GM19438 (cell line): ENCODE results near the gene SUPT16H.

Source experiments
- ATAC-seq: cut with Tn5 transposase; IDR thresholded peaks from one replicate; pipeline ENCODE4 v1.9.1; 2021; ENCODE audit warnings: low read depth; ENCODE audit not compliant: unreplicated experiment

Gene SUPT16H

DNA sequence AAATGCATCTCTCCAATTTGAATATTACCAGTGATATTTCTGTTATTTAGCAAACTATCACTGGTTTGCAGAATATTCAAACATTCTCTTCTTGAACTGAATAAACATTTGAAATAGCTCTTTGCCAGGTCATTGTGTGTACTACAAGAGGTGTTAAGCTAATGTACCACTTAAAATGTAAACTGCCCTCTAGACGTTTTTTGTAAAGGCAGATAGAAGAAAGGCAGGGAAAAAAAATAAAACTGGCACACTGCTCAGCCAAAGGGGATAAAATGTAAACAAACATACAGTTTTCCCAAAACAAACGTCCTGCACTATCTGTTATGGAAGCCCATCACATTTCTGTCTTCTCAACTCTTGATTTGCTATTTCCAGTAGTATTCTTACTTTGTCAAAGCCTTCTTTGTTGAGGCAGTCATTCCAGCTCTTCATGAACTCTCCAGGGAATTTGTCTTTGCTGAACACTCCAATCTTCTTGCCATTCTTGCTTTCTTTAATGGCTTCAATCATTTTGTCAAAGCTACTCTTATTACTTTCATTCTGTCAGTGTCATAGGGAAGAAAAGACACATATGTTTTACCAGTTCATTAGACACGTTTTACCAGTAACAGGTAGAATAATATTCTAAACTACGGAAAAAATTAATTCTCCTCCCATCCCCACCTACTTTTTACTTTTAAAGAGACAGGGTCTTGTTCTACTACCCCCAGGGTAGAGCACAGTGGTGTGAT, 13.7 kb downstream of the SUPT16H start:
- no peak for ATAC-seq

DNA sequence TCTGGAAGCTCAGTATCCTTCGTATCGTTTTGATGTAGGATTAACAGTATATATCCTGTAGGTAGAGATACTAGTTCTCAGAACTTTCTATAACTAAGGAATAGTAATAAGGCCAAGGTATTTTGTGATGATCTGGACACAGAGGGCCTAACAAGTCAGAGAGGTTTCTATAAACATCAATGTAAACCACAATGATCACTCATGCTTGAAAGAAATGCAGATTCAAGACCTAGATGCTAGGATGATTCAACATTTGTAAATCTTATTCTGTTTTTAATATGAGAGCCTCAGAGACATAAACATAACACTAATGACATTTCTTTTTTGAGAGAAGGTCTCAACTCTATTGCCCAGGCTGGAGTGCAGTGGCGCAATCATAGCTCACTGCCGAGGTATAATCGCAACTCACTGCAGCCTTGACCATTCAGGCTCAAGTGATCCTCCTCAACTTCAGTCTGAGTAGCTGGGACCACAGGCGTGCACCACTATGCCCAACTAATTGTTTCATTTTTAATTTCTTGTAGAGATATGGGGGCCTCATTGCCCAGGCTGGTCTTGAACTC, 16.2 kb downstream of the SUPT16H start:
- ATAC-seq, result no peak

DNA sequence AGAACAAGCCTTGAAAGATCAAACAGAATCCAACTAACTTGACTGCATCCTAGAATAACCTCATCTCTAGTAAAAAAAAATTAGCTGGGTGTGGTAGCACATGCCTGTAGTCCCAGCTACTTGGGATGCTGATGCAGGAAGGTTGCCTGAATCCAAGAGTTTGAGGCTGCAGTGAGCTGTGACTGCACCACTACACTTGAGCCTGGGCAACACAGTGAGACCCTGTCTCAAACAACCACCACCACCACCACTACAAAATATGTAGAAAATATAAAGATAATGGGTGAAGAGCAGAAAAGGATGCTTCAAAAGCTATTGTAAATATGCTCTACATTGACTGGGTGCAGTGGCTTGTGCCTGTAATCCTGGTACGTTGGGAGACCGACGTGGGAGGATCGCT, 27.3 kb downstream of the SUPT16H start:
- no peak for ATAC-seq

DNA sequence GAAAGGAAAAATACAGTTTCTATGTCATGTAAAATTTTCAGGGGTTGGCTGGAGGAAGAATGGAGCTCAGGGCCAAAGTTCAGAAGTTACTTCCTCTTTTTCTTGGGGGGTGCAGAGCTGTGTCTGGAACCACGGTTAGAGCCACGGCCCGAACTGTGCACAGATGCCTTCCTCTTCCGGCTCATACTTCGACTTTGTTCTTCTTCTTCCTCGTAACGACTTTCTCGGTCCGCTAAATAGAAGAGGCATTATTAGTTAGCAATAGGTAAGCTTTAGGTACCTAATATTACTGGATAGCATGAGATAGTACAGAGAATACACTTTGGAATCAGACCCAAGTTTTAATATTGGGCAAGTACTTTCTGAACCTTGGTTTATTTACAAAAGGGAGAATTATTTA, 31.2 kb downstream of the SUPT16H start:
- no peak for ATAC-seq

DNA sequence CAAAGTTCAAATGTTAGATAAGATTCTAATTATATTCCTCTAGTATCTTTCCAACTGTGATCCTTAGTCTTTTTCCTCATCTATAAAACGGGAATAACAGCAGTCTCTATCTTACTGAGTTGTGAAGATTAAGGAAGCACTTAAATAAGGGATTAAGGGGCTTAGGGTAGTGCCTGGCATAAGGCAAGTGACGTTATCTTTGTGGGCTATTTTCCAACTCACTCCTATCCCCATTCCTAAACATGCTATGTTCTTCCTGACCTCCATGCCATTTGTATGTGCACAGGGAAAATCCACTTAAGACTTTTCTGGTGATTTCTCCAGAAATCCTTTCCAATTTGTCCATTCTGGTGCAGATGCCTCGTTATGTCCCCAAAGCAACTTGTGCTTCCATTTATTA, 33.3 kb downstream of the SUPT16H start:
- ATAC-seq, result no peak

DNA sequence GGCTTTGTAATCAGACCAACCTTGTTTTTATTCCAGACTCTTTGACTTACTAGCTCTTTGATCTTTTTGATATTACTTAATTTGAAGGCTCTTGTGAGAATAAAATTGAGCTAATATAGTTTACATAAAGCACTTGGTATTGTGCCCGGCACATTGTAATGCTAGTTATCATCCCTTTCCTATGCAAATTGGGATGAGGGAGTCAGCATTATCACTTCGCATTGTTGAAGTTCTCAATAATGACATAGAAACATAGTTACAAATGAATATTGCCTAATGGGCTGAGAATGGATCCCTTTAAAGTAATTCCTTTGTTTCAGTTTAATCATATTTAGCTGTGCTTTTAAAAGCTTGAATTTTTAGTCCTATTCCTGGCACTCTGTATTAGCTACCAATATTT, 36.6 kb downstream of the SUPT16H start:
- ATAC-seq, result no peak

DNA sequence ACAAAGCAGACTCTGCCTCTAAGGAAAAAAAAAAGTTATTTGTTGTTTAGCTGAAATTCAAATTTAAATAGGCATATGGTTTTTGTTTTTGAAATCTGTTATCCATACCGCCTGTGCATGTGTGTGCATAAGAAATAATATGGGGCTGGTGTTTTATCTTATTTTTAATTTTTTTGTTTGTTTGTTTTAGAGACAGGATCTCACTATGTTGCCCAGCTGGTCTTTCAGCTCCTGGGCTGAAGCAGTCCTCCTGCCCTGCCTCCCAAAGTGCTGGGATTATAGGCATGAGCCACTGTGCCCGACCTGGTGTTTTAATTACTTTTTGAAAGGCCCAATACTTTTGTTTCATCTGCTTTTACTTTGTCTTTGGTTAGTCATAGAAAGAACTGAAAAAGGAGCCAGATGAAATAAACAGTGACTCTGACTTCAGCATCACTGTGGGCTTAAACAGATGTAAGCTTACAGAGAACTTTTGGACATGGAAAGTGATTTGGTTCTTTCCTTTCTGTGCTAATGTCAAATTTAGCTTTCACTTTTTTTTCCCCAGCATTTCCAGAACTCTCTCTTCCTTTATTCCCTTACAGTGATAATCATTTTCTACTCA, 37.2 kb downstream of the SUPT16H start:
- no peak for ATAC-seq

DNA sequence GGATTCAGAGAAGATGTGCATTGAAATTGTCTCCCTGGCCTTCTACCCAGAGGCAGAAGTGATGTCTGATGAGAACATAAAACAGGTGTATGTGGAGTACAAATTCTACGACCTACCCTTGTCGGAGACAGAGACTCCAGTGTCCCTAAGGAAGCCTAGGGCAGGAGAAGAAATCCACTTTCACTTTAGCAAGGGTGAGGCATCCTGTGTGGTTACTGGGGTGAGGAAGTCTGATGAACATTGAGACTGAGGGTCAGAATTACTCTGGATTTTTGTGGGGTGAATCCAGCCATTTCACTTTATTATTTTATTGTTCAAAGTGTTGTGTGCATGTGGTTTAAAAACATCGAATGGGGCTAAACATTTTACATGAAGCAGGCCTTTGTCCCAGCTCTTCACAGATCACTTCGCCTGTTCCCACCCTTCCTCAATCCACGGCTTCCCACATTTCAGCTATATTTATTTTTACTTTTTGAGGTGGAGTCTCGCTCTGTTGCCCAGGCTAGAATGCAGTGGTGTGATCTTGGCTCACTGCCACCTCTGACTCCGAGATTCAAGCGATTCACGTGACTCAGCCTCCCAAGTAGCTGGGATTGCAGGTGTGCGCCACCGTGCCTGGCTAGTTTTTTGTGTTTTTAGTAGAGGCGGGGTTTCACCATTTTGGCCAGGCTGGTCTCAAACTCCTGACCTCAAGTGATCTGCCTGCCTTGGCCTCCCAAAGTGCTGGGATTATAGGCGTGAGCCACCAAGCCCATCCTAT, 40.6 kb downstream of the SUPT16H start:
- ATAC-seq, result no peak

DNA sequence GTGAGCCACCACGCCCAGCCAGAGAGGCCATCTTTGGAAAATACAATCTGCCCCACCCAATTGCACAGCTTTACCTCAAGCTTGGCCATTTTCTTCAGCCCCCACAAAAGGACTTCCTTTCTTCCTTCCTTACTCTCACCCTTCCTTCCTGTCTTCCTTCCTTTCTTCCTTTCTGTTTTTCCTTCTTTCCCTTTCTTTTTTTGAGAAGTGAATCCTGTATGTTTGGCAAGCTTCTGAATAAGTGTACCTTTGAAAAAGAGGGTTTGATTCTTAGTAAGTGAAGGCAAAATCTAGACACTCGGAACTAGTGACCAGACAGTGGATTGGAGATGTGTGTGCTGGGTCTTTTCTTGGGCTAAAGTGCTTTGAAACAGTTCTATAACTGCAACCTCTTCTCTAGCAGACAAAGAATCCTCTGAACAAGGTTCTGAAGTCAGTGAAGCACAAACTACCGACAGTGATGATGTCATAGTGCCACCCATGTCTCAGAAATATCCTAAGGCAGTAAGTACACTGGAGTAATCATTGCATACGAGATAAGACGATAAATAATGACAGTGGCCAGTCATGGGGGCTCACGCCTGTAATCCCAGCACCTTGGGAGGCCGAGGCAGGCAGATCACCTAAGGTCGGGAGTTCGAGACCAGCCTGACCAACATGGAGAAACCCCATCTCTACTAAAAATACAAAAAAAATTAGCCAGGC, 49.5 kb downstream of the SUPT16H start:
- no peak for ATAC-seq

DNA sequence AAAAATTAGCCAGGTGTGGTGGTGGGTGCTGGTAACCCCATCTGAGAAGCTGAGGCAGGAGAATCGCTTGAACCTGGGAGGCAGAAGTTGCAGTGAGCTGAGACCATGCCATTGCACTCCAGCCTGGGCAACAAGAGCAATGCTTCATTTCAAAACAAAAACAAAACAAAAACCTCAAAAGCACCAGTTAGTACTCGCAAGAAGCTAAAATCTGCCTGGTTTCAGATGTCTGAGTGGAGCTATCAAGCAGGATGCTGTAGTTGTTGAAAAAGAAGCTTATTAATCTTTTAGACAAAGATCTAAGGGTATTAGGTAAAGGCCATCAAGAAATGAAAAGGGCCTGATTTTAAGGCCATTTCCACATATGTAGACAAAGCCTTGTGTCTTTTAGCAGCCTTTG, 50.9 kb downstream of the SUPT16H start:
- ATAC-seq, result no peak

DNA sequence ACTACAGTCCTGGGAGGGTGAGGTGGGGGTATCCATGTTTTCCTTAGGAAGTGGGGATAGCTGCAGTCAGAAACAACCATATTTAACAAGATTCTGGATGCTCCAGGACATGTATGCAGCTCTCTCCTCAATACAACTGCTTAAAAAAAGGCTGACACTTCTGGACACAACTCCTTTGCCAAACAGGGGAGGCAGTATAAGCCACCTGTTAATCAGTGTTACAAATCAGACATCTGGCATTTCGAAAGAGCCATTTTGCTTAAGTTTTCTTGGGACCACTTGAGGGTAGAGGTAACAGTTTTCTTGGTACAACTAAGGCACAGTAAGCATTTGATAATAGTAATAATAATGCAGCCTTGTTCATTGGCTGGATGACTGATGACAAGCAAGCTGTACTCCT, 56.8 kb downstream of the SUPT16H start:
- no peak for ATAC-seq

DNA sequence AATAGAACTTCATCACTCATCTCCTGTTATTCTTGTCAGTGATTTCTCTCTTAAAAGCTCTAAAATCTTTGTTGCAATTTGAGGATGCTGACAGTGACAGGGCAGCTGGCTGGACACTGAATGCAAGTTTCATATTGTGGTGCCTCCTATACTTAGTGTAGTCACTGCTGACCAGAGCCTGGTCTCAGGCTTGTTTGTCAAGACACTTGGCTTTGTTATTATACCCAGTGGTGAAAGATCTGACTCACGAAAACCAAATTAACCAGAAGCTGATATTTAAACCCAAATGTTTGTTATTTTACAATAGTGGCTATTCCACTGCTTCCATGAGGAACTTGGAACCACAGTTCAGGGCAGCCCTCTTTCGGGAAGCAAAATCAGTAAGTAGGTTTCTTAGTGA, 61.1 kb downstream of the SUPT16H start:
- ATAC-seq, result no peak

DNA sequence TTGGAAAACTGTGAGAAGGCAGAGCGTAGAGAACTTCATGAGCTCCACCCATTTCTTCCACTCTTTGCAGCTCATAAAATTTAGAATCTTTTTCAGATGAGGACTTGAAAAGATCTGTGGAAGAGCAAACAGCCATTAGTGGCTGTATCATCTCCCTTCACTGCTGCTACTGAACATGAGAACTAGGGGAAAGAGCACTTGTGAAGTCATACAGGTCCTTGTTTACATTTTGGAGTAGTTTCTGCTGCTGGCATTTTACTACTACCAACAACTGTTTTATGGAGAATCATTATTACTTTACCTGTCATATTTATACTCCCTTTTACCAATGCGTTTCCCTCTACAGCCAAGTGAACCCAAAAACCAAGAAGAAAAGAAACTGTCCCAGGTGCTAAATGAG, 62.9 kb downstream of the SUPT16H start:
- ATAC-seq, result no peak

DNA sequence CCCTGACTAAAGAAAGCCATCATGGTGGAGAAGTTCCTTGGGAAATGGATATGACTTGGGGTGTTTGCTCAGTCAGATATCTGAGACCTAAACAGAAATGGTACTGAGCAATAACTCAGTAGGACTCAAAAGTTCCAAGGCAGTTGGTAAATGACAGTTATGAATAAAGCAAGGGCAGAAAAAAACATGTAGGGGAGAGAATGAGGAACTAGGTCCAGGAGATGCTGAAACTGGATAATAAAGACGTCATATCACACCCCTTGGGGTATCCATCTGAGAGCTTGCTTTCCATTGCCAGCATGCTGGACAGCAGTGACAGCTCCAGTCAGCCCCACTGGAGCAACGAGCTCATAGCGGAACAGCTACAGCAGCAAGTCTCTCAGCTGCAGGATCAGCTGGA, 66.4 kb downstream of the SUPT16H start:
- ATAC-seq, result no peak

DNA sequence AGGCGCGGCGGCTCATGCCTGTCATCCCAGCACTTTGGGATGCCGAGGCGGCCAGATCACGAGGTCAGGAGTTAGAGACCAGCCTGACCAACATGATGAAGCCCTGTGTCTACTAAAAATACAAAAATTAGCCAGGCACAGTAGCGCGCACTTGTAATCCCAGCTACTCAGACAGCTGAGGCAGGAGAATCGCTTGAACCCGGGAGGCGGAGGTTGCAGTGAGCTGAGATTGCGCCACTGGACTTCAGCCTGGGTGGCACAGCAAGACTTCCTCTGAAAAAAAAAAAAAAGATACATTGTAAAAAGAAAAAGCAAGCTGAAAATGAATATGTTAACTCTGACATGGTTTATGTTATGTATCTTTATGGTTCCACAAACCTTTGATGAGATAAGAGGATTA, 70.3 kb downstream of the SUPT16H start:
- ATAC-seq, result no peak

DNA sequence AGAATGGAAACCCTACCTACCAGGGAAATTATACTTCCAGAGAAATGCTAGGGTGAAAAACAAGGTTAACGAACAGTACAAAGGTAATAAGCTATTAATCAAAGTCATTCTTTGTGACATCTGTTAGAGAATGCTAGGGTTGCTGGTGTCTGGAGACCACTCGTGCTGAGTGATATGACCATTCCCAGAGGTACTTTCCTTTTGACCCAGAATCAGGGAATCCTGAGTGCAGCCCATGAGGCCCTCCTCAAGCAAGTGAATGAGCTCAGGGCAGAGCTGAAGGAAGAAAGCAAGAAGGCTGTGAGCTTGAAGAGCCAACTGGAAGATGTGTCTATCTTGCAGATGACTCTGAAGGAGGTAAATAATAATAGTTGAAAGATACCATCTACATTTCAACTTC, 72.2 kb downstream of the SUPT16H start:
- no peak for ATAC-seq

DNA sequence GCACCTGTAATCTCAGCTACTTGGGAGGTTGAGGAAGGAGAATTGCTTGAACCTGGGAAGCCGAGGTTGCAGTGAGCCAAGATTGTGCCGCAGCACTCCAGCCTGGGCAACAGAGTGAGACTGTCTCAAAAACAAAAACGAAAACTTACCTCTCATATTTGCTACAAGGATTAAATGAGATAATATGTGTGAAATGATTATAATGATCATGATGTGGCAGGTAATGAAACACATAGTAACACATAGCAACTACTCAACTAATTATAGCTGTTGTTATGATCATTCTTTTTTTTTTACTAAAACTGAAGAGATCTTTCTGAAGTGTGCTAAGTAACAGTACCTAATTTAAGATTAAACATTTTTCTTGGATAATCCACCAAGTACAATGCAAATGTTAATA, 73.9 kb downstream of the SUPT16H start:
- ATAC-seq, result no peak

DNA sequence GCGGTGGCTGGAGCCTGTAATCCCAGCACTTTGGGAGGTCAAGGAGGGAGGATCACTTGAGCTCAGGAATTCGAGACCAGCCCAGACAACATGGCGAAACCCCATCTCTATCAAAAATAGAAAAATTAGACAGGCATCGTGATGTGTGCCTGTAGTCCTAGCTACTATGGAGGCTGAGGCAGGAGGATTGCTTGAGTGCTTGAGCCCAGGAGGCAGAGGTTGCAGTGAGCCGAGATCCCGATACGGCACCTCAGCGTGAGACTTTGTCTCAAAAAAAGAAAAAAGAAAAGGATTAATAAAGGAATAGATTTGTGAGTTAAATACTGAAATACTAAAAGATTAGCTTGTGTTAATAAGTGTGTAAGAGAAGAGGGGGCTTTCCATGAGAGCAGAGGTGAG, 74.6 kb downstream of the SUPT16H start:
- ATAC-seq, result no peak

DNA sequence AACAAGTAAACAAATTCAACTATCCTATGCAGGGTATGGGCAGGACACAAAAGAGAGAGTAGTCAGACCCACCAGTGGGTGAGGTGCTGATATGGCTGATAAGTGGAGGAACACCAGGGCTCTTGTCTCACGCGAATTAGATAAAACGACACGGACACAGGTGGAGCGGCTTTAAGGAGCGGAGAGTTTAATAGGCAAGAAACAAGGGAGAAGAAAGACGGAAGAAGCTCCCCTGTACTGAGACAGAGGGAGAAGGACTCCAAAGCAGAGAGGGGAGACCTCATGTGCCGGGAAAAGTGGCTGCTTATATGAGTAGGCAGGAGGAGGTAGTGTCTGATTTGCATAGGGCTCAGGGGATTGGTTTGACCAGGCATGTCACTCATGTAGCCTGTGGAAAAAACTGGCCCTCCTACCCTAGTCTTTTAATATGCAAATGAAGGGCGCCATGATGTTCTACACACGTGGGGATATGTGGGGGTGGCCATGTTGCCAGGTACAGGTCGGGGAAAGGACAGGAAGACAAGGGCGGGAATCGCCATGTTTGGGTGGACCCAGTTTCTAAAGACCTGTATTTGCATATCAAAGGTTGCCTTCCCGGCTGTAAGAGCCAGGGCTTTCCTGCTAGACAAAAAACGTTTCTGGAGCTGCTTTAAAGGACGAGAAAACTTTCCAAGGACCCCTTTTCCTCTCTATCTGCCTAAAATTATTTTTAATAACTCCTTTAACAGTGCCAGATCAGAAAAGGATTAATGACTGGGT, 75.2 kb downstream of the SUPT16H start:
- ATAC-seq, result peak; percentile 91

DNA sequence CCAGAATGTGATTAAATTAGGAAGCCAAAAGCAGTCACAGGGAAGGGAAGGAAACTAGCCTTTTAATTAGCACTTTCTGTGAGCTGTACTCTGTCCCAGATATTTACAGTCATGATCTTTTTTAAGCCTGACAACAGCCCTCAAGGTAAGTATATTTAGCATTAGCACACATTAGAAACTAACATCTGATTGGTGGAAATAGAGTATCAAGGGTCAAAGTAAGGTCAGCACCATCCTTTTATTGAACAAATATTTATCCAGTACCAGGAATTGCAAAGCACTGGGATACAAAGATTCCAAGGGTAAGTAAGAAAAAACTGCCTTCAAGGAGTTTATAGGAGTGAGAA, 75.7 kb downstream of the SUPT16H start:
- no peak for ATAC-seq
